Activated T-cell treated with anti-CD3 and anti-CD28 coated beads for 4 hours (primary cell): ENCODE data around the gene VWDE.

Source experiments
- DNase-seq: peaks from one replicate; pipeline ENCODE4 v3.0.0-alpha.2; 2020

The VWDE gene

DNA sequence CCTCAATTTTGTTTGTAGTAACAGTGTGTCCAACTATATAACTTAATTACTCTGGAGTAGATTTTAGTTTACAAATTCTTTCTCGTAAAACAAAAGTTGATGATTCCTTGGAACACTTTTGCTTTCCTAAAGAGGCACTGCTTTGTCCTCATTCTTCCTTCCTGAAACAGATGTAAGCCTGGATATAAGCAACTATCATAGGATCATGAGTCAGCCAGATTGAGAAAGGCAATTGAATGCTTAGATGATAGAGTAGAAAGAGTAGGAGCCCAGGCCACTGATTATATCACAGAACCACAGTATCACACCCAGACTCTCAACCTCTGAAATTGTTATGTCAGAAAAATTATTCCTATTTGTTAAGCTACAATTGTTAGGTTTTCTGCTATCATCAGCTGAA, 122.6 kb downstream of the VWDE start:
- DNase-seq, result no peak
